ENCODE measurements around the gene ZDHHC24. TPM values are rescaled to one million over a fixed set of nuclear protein-coding genes. Genes with fewer than 3 reads are reported as not detected.

ZDHHC24 gene
- total and polyA plus RNA-seq, 7 donors: 1.8 to 12.2 (median 6.8) TPM

GRCh38 chr11:66581261-66581660 lies 35.4 kb upstream of the ZDHHC24 start:
- Histone ChIP-seq H3K4me1 (peaks cover 0 to 7% (median 2%) of the 10 kb centered on the region in 4 donors), H3K4me3 (no peak overlapping the region), H3K27ac (no peak overlapping the region), H3K36me3 (no peaks in the 10 kb centered on the region), H3K27me3 (no peaks in the 10 kb centered on the region), H3K9me3 (no peaks in the 10 kb centered on the region)
- 80 to 86% methylated on average over 3 of the region's 3 CpGs for WGBS, 2 donors
- no peak for TF ChIP-seq EP300 (IDR thresholded peaks at IDR 0.05)
- no peak for TF ChIP-seq POLR2AphosphoS5 (IDR thresholded peaks at IDR 0.05)
- no peak for TF ChIP-seq POLR2A (IDR thresholded peaks at IDR 0.05)
- no peak for TF ChIP-seq CTCF (IDR thresholded peaks at IDR 0.05)
- DNase-seq: no peak
- intact Hi-C loops (cut with DNase I): no loop called here

- Histone ChIP-seq H3K4me1 (peaks cover 0 to 7% (median 2%) of the 10 kb centered on the region in 4 donors), H3K9me3 (no peaks in the 10 kb centered on the region), H3K4me3 (no peak overlapping the region), H3K27ac (no peak overlapping the region), H3K36me3 (no peaks in the 10 kb centered on the region), H3K27me3 (no peaks in the 10 kb centered on the region)
- WGBS, 2 donors: 86 to 87% methylated on average over 5 of the region's 5 CpGs
- DNase-seq: no peak
- TF ChIP-seq POLR2AphosphoS5 (IDR thresholded peaks at IDR 0.05): no peak
- TF ChIP-seq CTCF (IDR thresholded peaks at IDR 0.05): no peak
- no peak for TF ChIP-seq POLR2A (IDR thresholded peaks at IDR 0.05)
- no peak for TF ChIP-seq EP300 (IDR thresholded peaks at IDR 0.05)
- intact Hi-C loops (cut with DNase I): no loop called here
Measured at GRCh38 chr11:66580803-66581202, 35.0 kb upstream of the ZDHHC24 start.

GRCh38 chr11:66579017-66579606 lies 33.3 kb upstream of the ZDHHC24 start:
- Histone ChIP-seq H3K27ac (no peak overlapping the region), H3K4me3 (no peak overlapping the region), H3K27me3 (no peaks in the 10 kb centered on the region), H3K36me3 (no peaks in the 10 kb centered on the region), H3K9me3 (no peaks in the 10 kb centered on the region), H3K4me1 (peaks cover 0 to 7% (median 2%) of the 10 kb centered on the region in 4 donors)
- peak; percentile 89 for DNase-seq
- 19 to 20% methylated on average over 25 of the region's 25 CpGs for WGBS, 2 donors
- intact Hi-C loops (cut with DNase I): loop anchor here (1.0 to 2.0 kb wide), 2 partner anchors 99 to 256 kb away; no protein-coding TSS in a partner anchor
- TF ChIP-seq CTCF (IDR thresholded peaks at IDR 0.05): peak; percentile 81 to 92 (median 90)
- peak in 2 of 4 donors; percentile 31 to 41 for TF ChIP-seq POLR2AphosphoS5 (IDR thresholded peaks at IDR 0.05)
- no peak for TF ChIP-seq EP300 (IDR thresholded peaks at IDR 0.05)

GRCh38 chr11:66570850-66571180 lies 25.0 kb upstream of the ZDHHC24 start:
- Histone ChIP-seq H3K36me3 (peaks cover 0 to 8% (median 0%) of the 10 kb centered on the region in 4 donors), H3K4me3 (no peak overlapping the region), H3K27ac (no peak overlapping the region), H3K27me3 (no peaks in the 10 kb centered on the region), H3K4me1 (peaks cover 0 to 18% (median 14%) of the 10 kb centered on the region in 4 donors), H3K9me3 (no peaks in the 10 kb centered on the region)
- DNase-seq: no peak
- 78 to 83% methylated on average over 2 of the region's 2 CpGs for WGBS, 2 donors
- intact Hi-C loops (cut with DNase I): no loop called here
- TF ChIP-seq CTCF (IDR thresholded peaks at IDR 0.05) (no peak), EP300 (IDR thresholded peaks at IDR 0.05) (no peak), POLR2AphosphoS5 (IDR thresholded peaks at IDR 0.05) (no peak)
